PC-9 (cell line): ENCODE data around the gene MTHFD1L. TPM values are rescaled to one million over a fixed set of nuclear protein-coding genes. Genes with fewer than 3 reads are reported as not detected.

Experiments
- BruUV-seq: library from RNA; stranded (reverse); fragments of 400-500 nt; replicated peaks from 2 replicates; lab custom pipeline; 2021; lab: Mats Ljungman, UMichigan
- CTCF ChIA-PET: fragments of 300-600 bp; sonication (Branson Sonifier 250); formaldehyde crosslinking; loops from one replicate; lab custom pipeline; 2022; ENCODE audit warnings: antibody characterized with exemption; lab: Charles Lee
- POLR2A ChIA-PET: fragments of 300-600 bp; sonication (Branson Sonifier 250); formaldehyde crosslinking; loops from one replicate; lab custom pipeline; 2022; ENCODE audit warnings: antibody characterized with exemption; ENCODE audit not compliant: unreplicated experiment; lab: Charles Lee
- DNase-seq, 2 experiments: peaks; one replicate each; pipeline versions ENCODE4 v3.0.0 to v3.0.0-alpha.2; 2015 to 2022; ENCODE audit warnings: mixed read lengths in 1 of 2
- H2AFZ ChIP-seq: fragments of 200-600 bp; sonication (generic); 2 replicates; pipeline ENCODE4 v1.8.1; 2017; ENCODE audit warnings: antibody characterized with exemption
- H3F3A ChIP-seq: fragments of 200-600 bp; sonication (generic); 2 replicates; pipeline ENCODE4 v1.8.1; 2017; ENCODE audit warnings: antibody characterized with exemption, mild to moderate bottlenecking, low read depth; ENCODE audit not compliant: insufficient read depth
- H3K27ac ChIP-seq: fragments of 200-600 bp; sonication (generic); 2 replicates; pipeline ENCODE4 v1.6.1; 2016; ENCODE audit warnings: mixed run types
- H3K27me3 ChIP-seq: fragments of 200-600 bp; sonication (generic); 2 replicates; pipeline ENCODE4 v1.6.1; 2016; ENCODE audit warnings: low read depth, mixed run types; ENCODE audit not compliant: insufficient read depth
- H3K36me3 ChIP-seq: fragments of 200-600 bp; sonication (generic); 2 replicates; pipeline ENCODE4 v1.6.1; 2016; ENCODE audit warnings: low read depth, mixed run types
- H3K4me1 ChIP-seq: fragments of 200-600 bp; sonication (generic); replicated peaks from 2 replicates; pipeline ENCODE4 v1.6.1; 2016; ENCODE audit warnings: mixed run types; ENCODE audit not compliant: insufficient read depth
- H3K4me2 ChIP-seq: fragments of 200-600 bp; sonication (generic); 2 replicates; pipeline ENCODE4 v1.6.1; 2017; ENCODE audit warnings: mixed run types
- H3K4me3 ChIP-seq: fragments of 200-600 bp; sonication (generic); 2 replicates; pipeline ENCODE4 v1.6.1; 2016; ENCODE audit warnings: mixed run types
- H3K79me2 ChIP-seq: fragments of 200-600 bp; sonication (generic); 2 replicates; pipeline ENCODE4 v1.6.1; 2017; ENCODE audit warnings: low read depth, mixed run types
- H3K9me2 ChIP-seq: fragments of 200-600 bp; sonication (generic); 2 replicates; pipeline ENCODE4 v1.8.1; 2017; ENCODE audit warnings: mild to moderate bottlenecking; ENCODE audit not compliant: insufficient read depth
- H3K9me3 ChIP-seq: fragments of 200-600 bp; sonication (generic); 2 replicates; pipeline ENCODE4 v1.8.1; 2016; ENCODE audit warnings: low read depth; ENCODE audit not compliant: insufficient read depth
- H4K20me1 ChIP-seq: fragments of 200-600 bp; sonication (generic); 2 replicates; pipeline ENCODE4 v1.8.1; 2017; ENCODE audit not compliant: insufficient read depth
- EZH2 ChIP-seq: fragments of 200-600 bp; sonication (generic); IDR thresholded peaks from 2 replicates; pipeline ENCODE4 v1.8.0; 2017; ENCODE audit warnings: antibody characterized with exemption, low read depth
- intact Hi-C: fragments of 100-400 bp; cut with micrococcal nuclease; formaldehyde crosslinking; loops from one replicate; pipeline ENCODE4 v1.10.0; 2022; ENCODE audit not compliant: unreplicated experiment
- total RNA-seq: library from RNA; stranded (reverse); gene quantifications from 2 replicates; pipeline ENCODE4 v1.2.3, GENCODE V29; 2021
- TF ChIP-seq, protein P1 (sequence below): fragments of 200-600 bp; sonication (generic); conservative IDR thresholded peaks from 2 replicates; pipeline ENCODE4 v1.6.1; 2017; ENCODE audit warnings: mixed run types, antibody characterized with exemption, mild to moderate bottlenecking, moderate library complexity

MTHFD1L gene
- total RNA-seq, 1 experiment from 2014 or later: 53.3 TPM

DNA sequence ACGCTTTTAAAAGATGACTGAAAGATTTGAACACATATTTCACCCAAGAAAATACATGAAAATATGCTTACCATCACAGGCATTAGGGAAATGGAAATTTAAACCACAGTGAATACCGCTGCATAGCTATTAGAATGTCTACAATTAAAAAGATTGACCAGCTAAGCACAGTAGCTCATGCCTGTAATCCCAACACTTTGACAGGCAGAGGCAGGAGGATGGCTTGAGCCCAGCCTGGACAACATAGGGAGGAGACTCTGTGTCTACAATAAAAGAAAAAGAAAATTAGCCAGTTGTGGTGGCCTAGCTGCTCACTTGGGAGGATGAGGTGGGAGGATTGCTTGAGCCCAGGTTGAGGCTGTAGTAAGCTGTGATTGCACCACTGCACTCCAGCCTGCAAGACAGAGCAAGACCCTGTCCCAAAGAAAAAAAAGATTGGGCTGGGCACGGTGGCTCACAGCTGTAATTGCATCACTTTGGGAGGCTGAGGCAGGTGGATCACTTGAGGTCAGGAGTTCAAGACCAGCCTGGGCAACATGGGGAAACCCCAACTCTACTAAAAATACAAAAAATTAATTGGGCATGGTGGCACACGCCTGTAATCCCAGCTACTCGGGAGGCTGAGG lies 210.5 kb downstream of the MTHFD1L start:
- no peaks in the 10 kb centered on the region for H3K27me3 ChIP-seq
- POLR2A ChIA-PET: no interaction called here
- no peak overlapping the region for H3K4me2 ChIP-seq
- peaks cover 27% of the 10 kb centered on the region for H3K36me3 ChIP-seq
- H3K27ac ChIP-seq: no peak overlapping the region
- no peak overlapping the region for H3K4me3 ChIP-seq
- no peak for DNase-seq
- peaks cover 19% of the 10 kb centered on the region for H3F3A ChIP-seq
- peaks cover 9% of the 10 kb centered on the region for H3K9me3 ChIP-seq
- no peak for TF ChIP-seq EZH2
- TF ChIP-seq, protein P1, sequence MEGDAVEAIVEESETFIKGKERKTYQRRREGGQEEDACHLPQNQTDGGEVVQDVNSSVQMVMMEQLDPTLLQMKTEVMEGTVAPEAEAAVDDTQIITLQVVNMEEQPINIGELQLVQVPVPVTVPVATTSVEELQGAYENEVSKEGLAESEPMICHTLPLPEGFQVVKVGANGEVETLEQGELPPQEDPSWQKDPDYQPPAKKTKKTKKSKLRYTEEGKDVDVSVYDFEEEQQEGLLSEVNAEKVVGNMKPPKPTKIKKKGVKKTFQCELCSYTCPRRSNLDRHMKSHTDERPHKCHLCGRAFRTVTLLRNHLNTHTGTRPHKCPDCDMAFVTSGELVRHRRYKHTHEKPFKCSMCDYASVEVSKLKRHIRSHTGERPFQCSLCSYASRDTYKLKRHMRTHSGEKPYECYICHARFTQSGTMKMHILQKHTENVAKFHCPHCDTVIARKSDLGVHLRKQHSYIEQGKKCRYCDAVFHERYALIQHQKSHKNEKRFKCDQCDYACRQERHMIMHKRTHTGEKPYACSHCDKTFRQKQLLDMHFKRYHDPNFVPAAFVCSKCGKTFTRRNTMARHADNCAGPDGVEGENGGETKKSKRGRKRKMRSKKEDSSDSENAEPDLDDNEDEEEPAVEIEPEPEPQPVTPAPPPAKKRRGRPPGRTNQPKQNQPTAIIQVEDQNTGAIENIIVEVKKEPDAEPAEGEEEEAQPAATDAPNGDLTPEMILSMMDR: no peak
- CTCF ChIA-PET: no interaction called here
- H3K9me2 ChIP-seq: no peaks in the 10 kb centered on the region
- no peaks in the 10 kb centered on the region for H4K20me1 ChIP-seq
- no peak overlapping the region for H2AFZ ChIP-seq
- H3K4me1 ChIP-seq: peaks cover 11% of the 10 kb centered on the region
- no TSS peak for BruUV-seq
- H3K79me2 ChIP-seq: peaks cover 5% of the 10 kb centered on the region; the same call in 1 of the 2 replicates
- intact Hi-C loops: no loop called here

DNA sequence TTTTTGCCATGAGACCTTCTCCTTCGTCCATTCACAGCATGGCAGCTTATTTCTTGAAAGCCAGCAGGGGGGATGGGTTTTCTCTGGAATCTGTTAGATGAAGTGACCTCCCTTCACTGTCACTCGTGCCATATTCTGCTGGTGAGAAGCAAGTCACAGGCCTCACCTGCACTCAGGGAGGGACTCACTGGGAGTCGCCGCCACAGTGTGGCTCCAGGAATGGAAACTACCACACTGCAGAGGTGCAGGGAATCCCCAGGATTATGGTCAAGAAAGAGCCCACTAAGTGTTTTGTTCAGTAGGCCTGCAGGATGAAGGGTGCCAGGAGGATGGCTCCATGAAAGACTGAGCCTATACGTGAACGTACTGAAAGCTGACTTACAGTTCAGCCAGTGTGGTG lies 213.2 kb downstream of the MTHFD1L start:
- DNase-seq: no peak
- peaks cover 9% of the 10 kb centered on the region for H3K9me3 ChIP-seq
- no TSS peak for BruUV-seq
- no peaks in the 10 kb centered on the region for H3K9me2 ChIP-seq
- H3K4me2 ChIP-seq: no peak overlapping the region
- no peaks in the 10 kb centered on the region for H4K20me1 ChIP-seq
- H3F3A ChIP-seq: peaks cover 35% of the 10 kb centered on the region
- H3K36me3 ChIP-seq: peaks cover 27% of the 10 kb centered on the region
- POLR2A ChIA-PET: no interaction called here
- CTCF ChIA-PET: no interaction called here
- H3K4me3 ChIP-seq: no peak overlapping the region
- no peak for TF ChIP-seq EZH2
- TF ChIP-seq, protein P1: no peak
- no peaks in the 10 kb centered on the region for H3K27me3 ChIP-seq
- peaks cover 26% of the 10 kb centered on the region for H3K4me1 ChIP-seq
- intact Hi-C loops: no loop called here
- H3K27ac ChIP-seq: no peak overlapping the region
- H3K79me2 ChIP-seq: peaks cover 4% of the 10 kb centered on the region; the same call in 1 of the 2 replicates
- no peak overlapping the region for H2AFZ ChIP-seq

DNA sequence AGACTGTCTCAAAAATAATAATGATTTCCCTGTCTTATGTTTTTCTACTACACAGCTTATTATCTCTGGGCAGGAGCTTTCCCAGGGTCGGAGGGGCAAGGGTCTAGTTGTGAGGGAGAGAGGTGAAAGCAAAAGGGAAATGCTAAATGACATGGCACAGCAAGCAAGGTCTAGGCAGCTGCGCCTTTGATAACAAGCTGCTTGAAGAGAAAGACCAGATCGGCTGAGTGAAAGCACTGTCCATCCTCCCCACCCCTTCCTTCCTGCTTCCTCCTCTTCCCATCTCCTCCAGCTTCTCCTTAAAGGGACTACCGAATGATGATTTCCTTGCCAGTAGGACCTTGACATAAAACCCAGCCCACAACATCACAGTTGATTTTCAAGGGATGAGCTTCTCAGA lies 216.2 kb downstream of the MTHFD1L start:
- DNase-seq: no peak
- POLR2A ChIA-PET: interaction anchor here (0.6 to 0.9 kb wide), 5 partner anchors 10 to 67 kb away, joined by 3 to 5 read pairs (median 4); no protein-coding TSS in a partner anchor
- H3K9me2 ChIP-seq: no peaks in the 10 kb centered on the region
- peaks cover 12% of the 10 kb centered on the region; the same call in 1 of the 2 replicates for H3K36me3 ChIP-seq
- peaks cover 33% of the 10 kb centered on the region for H3K4me1 ChIP-seq
- H3K4me2 ChIP-seq: peak overlapping the region; percentile 79
- TF ChIP-seq, protein P1: no peak
- TF ChIP-seq EZH2: no peak
- no peak overlapping the region for H2AFZ ChIP-seq
- CTCF ChIA-PET: no interaction called here
- H3K9me3 ChIP-seq: no peaks in the 10 kb centered on the region
- peaks cover 43% of the 10 kb centered on the region for H3F3A ChIP-seq
- peaks cover 8% of the 10 kb centered on the region; the same call in 1 of the 2 replicates for H3K79me2 ChIP-seq
- H3K4me3 ChIP-seq: peak overlapping the region; percentile 40; the same call in 1 of the 2 replicates
- BruUV-seq: TSS peak; percentile 87
- no peaks in the 10 kb centered on the region for H4K20me1 ChIP-seq
- H3K27me3 ChIP-seq: no peaks in the 10 kb centered on the region
- peak overlapping the region; percentile 93 for H3K27ac ChIP-seq
- intact Hi-C loops: loop anchor here (1.0 kb wide), 2 partner anchors 13 to 40 kb away; no protein-coding TSS in a partner anchor
